K562 (cell line): Measurements from ENCODE around the gene UBLCP1. TPM values are rescaled to one million over a fixed set of nuclear protein-coding genes. Genes with fewer than 3 reads are reported as not detected.
A peak's percentile ranks its signal among the peaks of the same experiment; 100 is the strongest.

Experiments
- ATAC-seq: fragments of 200-7000 bp; cut with Tn5 transposase; 3 replicates; pipeline ENCODE4 v1.9.1; 2020; ENCODE audit warnings: moderate library complexity
- BruUV-seq: library from RNA; stranded (reverse); fragments of 400-500 nt; replicated peaks from 2 replicates; lab custom pipeline; 2021; lab: Mats Ljungman, UMichigan
- CTCF ChIA-PET: fragments of 300-600 bp; formaldehyde crosslinking; extraction: SDS; loops from one replicate; lab custom pipeline; 2021; ENCODE audit warnings: low intra/inter-chr PET ratio; lab: Yijun Ruan, JAX
- POLR2A ChIA-PET: fragments of 300-600, 350-650 bp; sonication (Branson Sonifier 250); formaldehyde crosslinking; extraction: SDS; loops from one replicate; lab custom pipeline; 2021; ENCODE audit warnings: antibody characterized with exemption, inconsistent platforms; lab: Yijun Ruan, JAX
- DNase-seq, 4 experiments: peaks; one replicate each; pipeline versions ENCODE4 v3.0.0 to v3.0.0-alpha.2; 2011 to 2018; ENCODE audit warnings: low spot score in 3 of 4, mixed read lengths in 3 of 4; ENCODE audit errors: extremely low read depth in 1 of 4
- FAIRE-seq: peaks from 2 replicates; lab custom pipeline; 2011; peaks lifted over from hg19 to GRCh38; lab: Jason Lieb, UNC
- H2AFZ ChIP-seq: 2 replicates; pipeline ENCODE4 v1.6.0; 2011; ENCODE audit warnings: low read depth, low read length, control low read depth, inconsistent platforms
- H3K27ac ChIP-seq: fragments of 200-600 bp; 3 replicates; pipeline ENCODE4 v1.8.0; 2011; ENCODE audit warnings: low read depth, mild to moderate bottlenecking, control low read depth, inconsistent platforms, low read length, moderate library complexity, mixed read lengths; ENCODE audit errors: extremely low read depth
- H3K27me3 ChIP-seq, 2 experiments: fragments of 300-600 bp in 1 of 2; 2 replicates in 1 of 2; 3 replicates in 1 of 2; pipeline versions ENCODE4 v1.6.0 to v1.8.0; 2011; ENCODE audit warnings: inconsistent platforms in 2 of 2, low read length in 2 of 2, mild to moderate bottlenecking in 1 of 2, mixed read lengths in 1 of 2, moderate library complexity in 1 of 2; ENCODE audit not compliant: control insufficient read depth in 2 of 2, insufficient read depth in 2 of 2
- H3K36me3 ChIP-seq: fragments of 300-600 bp; 3 replicates; pipeline ENCODE4 v1.8.0; 2011; ENCODE audit warnings: mild to moderate bottlenecking, low read length, inconsistent platforms; ENCODE audit not compliant: control insufficient read depth, insufficient read depth
- H3K4me1 ChIP-seq, 2 experiments: fragments of 200-600 bp in 1 of 2; replicated peaks in 1 of 2; 2 replicates in 1 of 2; 3 replicates in 1 of 2; pipeline versions ENCODE4 v1.5.1 to v1.8.0; 2011; ENCODE audit warnings: inconsistent platforms in 2 of 2, low read length in 2 of 2, mild to moderate bottlenecking in 1 of 2, mixed read lengths in 1 of 2, moderate library complexity in 1 of 2; ENCODE audit not compliant: control insufficient read depth in 2 of 2, insufficient read depth in 2 of 2
- H3K4me2 ChIP-seq: 2 replicates; pipeline ENCODE4 v1.6.1; 2011; ENCODE audit warnings: low read length, control low read depth, inconsistent platforms, mixed read lengths; ENCODE audit not compliant: insufficient read depth
- H3K4me3 ChIP-seq: fragments of 200-600 bp; sonication (generic), shearing (Covaris generic); 2 replicates; pipeline ENCODE4 v1.5.1; 2016; ENCODE audit warnings: control low read depth, inconsistent platforms
- H3K79me2 ChIP-seq: fragments of 200-600 bp; 3 replicates; pipeline ENCODE4 v1.8.0; 2011; ENCODE audit warnings: low read length, inconsistent platforms; ENCODE audit not compliant: control insufficient read depth, insufficient read depth
- H3K9ac ChIP-seq, 2 experiments: 2 replicates each; pipeline versions ENCODE4 v1.6.0 to v1.6.1; 2011; ENCODE audit warnings: low read depth in 2 of 2, low read length in 2 of 2, control low read depth in 1 of 2, inconsistent platforms in 1 of 2, mild to moderate bottlenecking in 1 of 2, mixed read lengths in 1 of 2; ENCODE audit not compliant: insufficient read depth in 1 of 2
- H3K9me1 ChIP-seq: one replicate; pipeline ENCODE4 v1.6.0; 2011; ENCODE audit warnings: inconsistent platforms, mild to moderate bottlenecking, low read length, moderate library complexity; ENCODE audit not compliant: control insufficient read depth, insufficient read depth
- H3K9me3 ChIP-seq: replicated peaks from 2 replicates; pipeline ENCODE4 v1.5.1; 2011; ENCODE audit warnings: low read depth, low read length, inconsistent platforms; ENCODE audit not compliant: control insufficient read depth, insufficient read depth
- H4K20me1 ChIP-seq: replicated peaks from 2 replicates; pipeline ENCODE4 v1.6.1; 2011; ENCODE audit warnings: low read length, inconsistent platforms, mixed read lengths; ENCODE audit not compliant: control insufficient read depth, insufficient read depth
- CTBP1 ChIP-seq: fragments of 450-650 bp; IDR thresholded peaks from 2 replicates; pipeline ENCODE4 v1.6.1; 2016; ENCODE audit warnings: borderline replicate concordance
- CTCF ChIP-seq, 3 experiments: IDR thresholded peaks in 2 of 3; conservative IDR thresholded peaks in 1 of 3; 2 replicates each; pipeline ENCODE4 v1.5.1; 2011 to 2012; ENCODE audit warnings: low read length in 3 of 3, mild to moderate bottlenecking in 3 of 3, control low read depth in 2 of 3, improper control_type of control experiment in 1 of 3, inconsistent platforms in 1 of 3, low read depth in 1 of 3, mixed read lengths in 1 of 3, moderate library complexity in 1 of 3; ENCODE audit not compliant: insufficient read depth in 2 of 3
- DMBX1 ChIP-seq: fragments of 250-450 bp; sonication (Bioruptor Pico); IDR thresholded peaks from 2 replicates; pipeline ENCODE4 v1.8.0; 2022; ENCODE audit warnings: inconsistent platforms, mild to moderate bottlenecking, moderate library complexity, borderline replicate concordance
- ESRRA ChIP-seq: fragments of 450-650 bp; IDR thresholded peaks from 2 replicates; pipeline ENCODE4 v1.6.1; 2014; ENCODE audit warnings: low read depth, mild to moderate bottlenecking, moderate library complexity, borderline replicate concordance
- POLR2G ChIP-seq: fragments of 200-400 bp; formaldehyde crosslinking; IDR thresholded peaks from 2 replicates; pipeline ENCODE4 v1.6.1; 2017; ENCODE audit warnings: low read depth, mild to moderate bottlenecking, antibody characterized with exemption, low read length, moderate library complexity
- RAD21 ChIP-seq, 2 experiments: fragments of 250-450 bp in 1 of 2; fragments of 450-650 bp in 1 of 2; sonication (Bioruptor Pico) in 1 of 2; formaldehyde crosslinking in 1 of 2; IDR thresholded peaks in 1 of 2; conservative IDR thresholded peaks in 1 of 2; 2 replicates each; pipeline versions ENCODE4 v1.4.0 to v1.8.0; 2020 to 2022; ENCODE audit warnings: mild to moderate bottlenecking in 2 of 2, moderate library complexity in 1 of 2
- RB1 ChIP-seq: fragments of 450-650 bp; IDR thresholded peaks from 2 replicates; pipeline ENCODE4 v1.6.1; 2017; ENCODE audit warnings: low read depth, mild to moderate bottlenecking
- RBFOX2 ChIP-seq: fragments of 200-400 bp; formaldehyde crosslinking; IDR thresholded peaks from 2 replicates; pipeline ENCODE4 v1.6.1; 2017; ENCODE audit warnings: low read depth, mild to moderate bottlenecking, low read length, moderate library complexity
- SAFB ChIP-seq: fragments of 200-400 bp; formaldehyde crosslinking; IDR thresholded peaks from 2 replicates; pipeline ENCODE4 v1.6.1; 2017; ENCODE audit warnings: low read depth, low read length, borderline replicate concordance
- TFAP4 ChIP-seq: sonication (generic); formaldehyde crosslinking; IDR thresholded peaks from 2 replicates; pipeline ENCODE4 v1.8.0; 2022; ENCODE audit warnings: missing genetic modification reagents, mild to moderate bottlenecking, moderate library complexity, borderline replicate concordance
- TOE1 ChIP-seq, 2 experiments: fragments of 450-650 bp in 1 of 2; sonication (generic) in 1 of 2; formaldehyde crosslinking in 1 of 2; IDR thresholded peaks; 2 replicates each; pipeline versions ENCODE4 v1.7.1 to v1.8.0; 2016 to 2022; ENCODE audit warnings: borderline replicate concordance in 2 of 2, mild to moderate bottlenecking in 2 of 2, antibody characterized with exemption in 1 of 2, inconsistent platforms in 1 of 2, low read depth in 1 of 2, missing genetic modification reagents in 1 of 2, moderate library complexity in 1 of 2
- ZBTB8A ChIP-seq: fragments of 450-650 bp; IDR thresholded peaks from 2 replicates; pipeline ENCODE4 v1.6.1; 2018; ENCODE audit warnings: mild to moderate bottlenecking, moderate library complexity; ENCODE audit not compliant: partially characterized antibody
- ZFX ChIP-seq: sonication (generic); formaldehyde crosslinking; IDR thresholded peaks from 2 replicates; pipeline ENCODE4 v1.8.0; 2022; ENCODE audit warnings: mild to moderate bottlenecking, missing genetic modification reagents, moderate library complexity
- ZNF24 ChIP-seq: fragments of 450-650 bp; IDR thresholded peaks from 2 replicates; pipeline ENCODE4 v1.6.1; 2016
- ZNF699 ChIP-seq: fragments of 250-450 bp; sonication (Bioruptor Pico); IDR thresholded peaks from 2 replicates; pipeline ENCODE4 v1.8.0; 2021; ENCODE audit warnings: mild to moderate bottlenecking, moderate library complexity; ENCODE audit not compliant: insufficient replicate concordance
- ZNF785 ChIP-seq: fragments of 250-450 bp; sonication (Bioruptor Pico); IDR thresholded peaks from 2 replicates; pipeline ENCODE4 v1.4.0; 2020; ENCODE audit warnings: mild to moderate bottlenecking
- WGBS: fragments of 100-300 bp; shearing (Covaris generic); methylation state at CpG from one replicate; pipeline ENCODE4 v1.1.6; 2016; ENCODE audit warnings: low coverage, mixed read lengths; ENCODE audit not compliant: insufficient coverage; ENCODE audit errors: missing lambda C conversion rate; 5-methylcytosine and 5-hydroxymethylcytosine counted together
- in situ Hi-C: fragments of 300-500 bp; cut with MboI; formaldehyde crosslinking; loops from 4 replicates; pipeline ENCODE4 v1.15.0; 2018; ENCODE audit warnings: inconsistent platforms, mixed read lengths
- intact Hi-C: fragments of 100-400 bp; cut with micrococcal nuclease; formaldehyde crosslinking; loops from 2 replicates; pipeline ENCODE4 v1.14.2; 2022
- polyA plus RNA-seq, 8 experiments: library from polyadenylated mRNA; depleted of rRNA in 4 of 8; stranded (reverse) in 5 of 8; unstranded in 3 of 8; fragments of >200 nt; fragmentation: Nextera tagmentation in 2 of 8; fragmentation: Illumina TruSeq in 1 of 8; extraction: Ambion mirVana in 2 of 8; extraction: Trizol in 1 of 8; gene quantifications; 2 replicates each; pipeline versions ENCODE4 v1.2.1 to v1.2.3, GENCODE V29; 2011 to 2014; ENCODE audit warnings: inconsistent platforms in 1 of 8, missing spikeins in 1 of 8
- total RNA-seq, 7 experiments: library from RNA; depleted of rRNA in 6 of 7; stranded (reverse); fragments of >200 nt in 6 of 7; fragmentation: Illumina TruSeq in 2 of 7; extraction: Trizol in 2 of 7; gene quantifications; 2 replicates each; pipeline versions ENCODE4 v1.2.1 to v1.2.3, GENCODE V29; 2011 to 2021; ENCODE audit warnings: low replicate concordance in 1 of 7

UBLCP1 gene
- total and polyA plus RNA-seq, 9 of the 15 experiments (the other 6 are each of a cell fraction or from before 2014, with no cell fraction given), result 18.8 to 39.8 (median 30.2) TPM

- ATAC-seq (peak; percentile 97), FAIRE-seq (no peak), DNase-seq (peak; percentile 59 to 80 (median 78))
- Histone ChIP-seq H3K4me1 (peaks cover 0 to 6% of the 10 kb centered on the region in 2 experiments; a peak in 2 of 5 replicates), H2AFZ (peak overlapping the region; percentile 81), H3K9ac (peak overlapping the region in 1 of 2 experiments; percentile 80; a peak in 1 of 4 replicates), H3K4me3 (peak overlapping the region; percentile 39), H3K9me1 (no peaks in the 10 kb centered on the region), H3K9me3 (no peaks in the 10 kb centered on the region), H4K20me1 (no peaks in the 10 kb centered on the region), H3K27me3 (peaks cover 14 to 16% of the 10 kb centered on the region in 2 experiments), H3K36me3 (no peaks in the 10 kb centered on the region), H3K79me2 (no peaks in the 10 kb centered on the region), H3K27ac (no peak overlapping the region), H3K4me2 (peak overlapping the region; percentile 56)
- no TSS peak for BruUV-seq
- CTCF ChIA-PET, result interaction anchor here (0.6 kb wide), 1 partner anchor 617 kb away, joined by 3 read pairs; no protein-coding TSS in a partner anchor
- WGBS, result 3% methylated on average over 44 of the region's 50 CpGs
- intact Hi-C loops, result loop anchor here (5.0 to 10.0 kb wide), 3 partner anchors 91 to 656 kb away; partner anchors contain the start of gene ADRA1B
- POLR2A ChIA-PET, result no interaction called here
- in situ Hi-C loops, result loop anchor here (10.0 kb wide), 1 partner anchor 1137 kb away; no protein-coding TSS in a partner anchor
- TF ChIP-seq SAFB, result peak; percentile 71; the same call in 1 of the 2 replicates
- no peak for TF ChIP-seq ZBTB8A
- TF ChIP-seq ZNF24, result no peak
- no peak for TF ChIP-seq TFAP4
- peak; percentile 15; the same call in 1 of the 2 replicates for TF ChIP-seq ZFX
- no peak for TF ChIP-seq ZNF785 (CRISPR knock-in tag)
- TF ChIP-seq DMBX1 (CRISPR knock-in tag), result 0 out of 2 replicates have a peak, but pooled peaks have one; percentile 17
- peak; percentile 58 for TF ChIP-seq RBFOX2
- TF ChIP-seq ZNF699 (CRISPR knock-in tag), result no peak
- peak; percentile 63 to 68 (median 67); a peak in 5 of 6 replicates for TF ChIP-seq CTCF (IDR thresholded peaks at IDR 0.05 in 2 of 3, conservative IDR thresholded peaks at IDR 0.05 in 1 of 3; ENCODE audit: insufficient read depth in 2 of 3, low read depth in 1 of 3, low read length in 3 of 3)
- peak; percentile 52; the same call in 1 of the 2 replicates for TF ChIP-seq CTBP1
- TF ChIP-seq ESRRA, result 0 out of 2 replicates have a peak, but pooled peaks have one; percentile 21
- TF ChIP-seq TOE1 (IDR thresholded peaks at IDR 0.05; ENCODE audit: borderline replicate concordance), result 0 out of 2 replicates have a peak, but pooled peaks have one; percentile 22
- no peak for TF ChIP-seq TOE1 (CRISPR knock-in tag; IDR thresholded peaks at IDR 0.05; ENCODE audit: borderline replicate concordance, low read depth)
- TF ChIP-seq RB1, result 0 out of 2 replicates have a peak, but pooled peaks have one; percentile 23
- peak; percentile 65 to 67 for TF ChIP-seq RAD21 (CRISPR knock-in tag; conservative IDR thresholded peaks at IDR 0.05 in 1 of 2, IDR thresholded peaks at IDR 0.05 in 1 of 2)
- TF ChIP-seq POLR2G, result peak; percentile 57; the same call in 1 of the 2 replicates
These were observed 68.2 kb downstream of the UBLCP1 start for GRCh38 chr5:159331093-159331973.
